T follicular helper cell (primary cell): Measurements from ENCODE around the gene TDRD12.
"Not testable (repeated sequence)": the region's sequence is repeated elsewhere in the genome, so short reads cannot be mapped to it uniquely, and the experiment has no call there.

Source experiments
- DNase-seq: peaks from one replicate; pipeline ENCODE4 v3.0.0-alpha.2; 2020; ENCODE audit warnings: low read depth

The TDRD12 gene

GRCh38 chr19:32691952-32692726, 27.4 kb upstream of the TDRD12 start:
- DNase-seq: no peak

DNA sequence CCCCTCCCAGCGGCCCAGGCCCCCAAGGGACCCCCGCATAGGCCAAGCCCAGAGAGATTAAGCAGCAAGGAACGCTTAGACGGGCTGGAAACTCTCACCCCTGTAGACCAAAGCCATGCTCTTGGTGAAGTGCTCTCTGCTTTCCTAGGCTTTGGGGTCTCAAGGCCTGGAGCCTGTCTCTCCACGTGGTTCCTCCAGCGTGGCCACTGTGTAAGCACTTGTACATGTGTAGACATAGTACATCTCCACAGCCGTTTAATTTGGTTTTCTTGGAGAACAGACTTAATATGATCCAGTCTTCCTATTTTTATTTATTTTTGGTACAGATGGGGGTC, 26.9 kb upstream of the TDRD12 start:
- DNase-seq: no peak

DNA sequence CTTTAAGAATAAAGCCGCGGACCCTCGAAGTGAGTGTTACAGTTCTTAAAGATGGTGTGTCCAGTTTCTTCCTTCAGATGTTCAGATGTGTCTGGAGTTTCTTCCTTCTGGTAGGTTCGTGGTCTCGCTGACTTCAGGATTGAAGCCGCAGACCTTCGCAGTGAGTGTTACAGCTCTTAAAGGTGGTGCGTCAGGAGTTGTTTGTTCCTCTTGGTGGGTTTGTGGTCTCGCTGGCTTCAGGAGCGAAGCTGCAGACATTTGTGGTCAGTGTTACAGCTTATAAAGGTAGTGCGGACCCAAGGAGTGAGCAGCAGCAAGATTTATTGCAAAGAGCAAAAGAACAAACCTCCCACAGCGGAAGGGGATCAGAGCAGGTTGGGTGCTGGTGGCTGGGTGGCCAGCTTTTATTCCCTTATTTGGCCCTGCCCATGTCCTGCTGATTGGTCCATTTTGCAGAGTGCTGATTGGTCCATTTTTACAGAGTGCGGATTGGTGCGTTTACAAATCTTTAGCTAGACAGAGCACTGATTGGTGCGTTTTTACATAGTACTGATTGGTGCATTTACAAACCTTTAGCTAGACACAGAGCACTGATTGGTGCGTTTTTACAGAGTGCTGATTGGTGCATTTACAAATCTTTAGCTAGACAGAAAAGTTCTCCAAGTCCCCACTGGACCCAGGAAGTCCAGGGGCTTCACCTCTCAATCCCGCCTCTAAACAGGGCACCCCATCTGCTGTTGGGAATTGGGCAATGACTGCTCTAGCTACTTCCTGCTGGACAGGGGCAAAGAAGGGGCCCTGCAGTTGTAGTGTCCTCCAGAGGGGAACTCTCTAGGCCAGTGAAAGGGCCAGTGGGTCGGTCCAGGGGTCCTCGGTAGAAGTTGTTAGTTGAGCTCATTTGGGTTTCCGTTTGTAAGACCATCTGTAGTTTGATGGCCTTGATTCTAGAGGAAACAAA, 26.1 kb upstream of the TDRD12 start:
- DNase-seq: not testable (repeated sequence)

- DNase-seq: not testable (repeated sequence)
These were observed 25.3 kb upstream of the TDRD12 start for GRCh38 chr19:32694316-32694715.

DNA sequence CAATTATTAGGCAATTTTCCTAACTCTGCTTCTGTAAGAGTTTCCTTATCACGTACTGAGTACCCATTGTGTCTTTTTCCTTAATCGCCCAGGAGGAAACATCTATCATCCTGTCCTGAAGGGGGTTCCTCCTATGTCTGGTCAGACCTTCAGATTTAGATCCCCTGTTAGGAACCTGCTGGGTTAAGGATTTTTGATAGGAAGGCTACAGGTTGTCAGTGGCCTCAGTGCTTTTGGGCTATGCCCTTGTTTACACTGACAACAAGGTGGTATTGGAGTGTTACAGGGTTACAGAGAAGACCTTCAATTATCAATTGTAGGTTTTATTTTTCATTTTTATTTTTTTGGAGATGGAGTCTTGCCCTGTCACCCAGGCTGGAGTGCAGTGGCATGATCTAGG, 24.7 kb upstream of the TDRD12 start:
- not testable (repeated sequence) for DNase-seq

DNA sequence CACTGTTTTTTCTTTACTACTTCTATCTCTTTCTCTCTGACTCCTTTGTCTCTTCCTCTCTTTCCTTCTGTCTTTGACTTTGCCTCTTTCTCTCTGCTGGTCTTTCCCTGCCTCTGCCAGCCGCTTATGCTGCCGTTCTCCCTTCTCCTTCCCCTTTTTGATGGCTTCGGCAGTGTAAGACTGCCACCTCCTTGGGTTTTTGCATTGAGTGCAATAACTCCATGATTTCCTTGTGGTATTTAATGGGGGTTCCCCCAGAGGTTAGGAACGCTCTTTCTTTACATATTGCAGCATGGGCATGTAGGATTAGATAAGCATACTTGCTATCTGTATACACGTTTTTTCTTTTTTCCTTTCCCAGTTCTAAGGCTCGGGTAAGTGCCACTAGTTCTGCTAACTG, 24.1 kb upstream of the TDRD12 start:
- DNase-seq: not testable (repeated sequence)

GRCh38 chr19:32696771-32697170, 22.8 kb upstream of the TDRD12 start:
- DNase-seq: not testable (repeated sequence)

DNA sequence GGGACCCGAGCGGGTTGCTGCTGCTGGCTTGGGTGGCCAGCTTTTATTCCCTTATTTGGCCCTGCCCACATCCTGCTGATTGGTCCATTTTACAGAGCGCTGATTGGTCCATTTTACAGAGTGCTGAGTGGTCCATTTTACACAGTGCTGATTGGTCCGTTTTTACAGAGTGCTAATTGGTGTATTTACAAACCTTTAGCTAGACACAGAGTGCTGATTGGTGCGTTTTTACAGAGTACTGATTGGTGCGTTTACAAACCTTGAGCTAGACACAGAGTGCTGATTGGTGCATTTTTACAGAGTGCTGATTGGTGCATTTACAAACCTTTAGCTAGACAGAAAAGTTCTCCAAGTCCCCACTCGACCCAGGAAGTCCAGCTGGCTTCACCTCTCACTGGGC, 19.4 kb upstream of the TDRD12 start:
- not testable (repeated sequence) for DNase-seq

DNA sequence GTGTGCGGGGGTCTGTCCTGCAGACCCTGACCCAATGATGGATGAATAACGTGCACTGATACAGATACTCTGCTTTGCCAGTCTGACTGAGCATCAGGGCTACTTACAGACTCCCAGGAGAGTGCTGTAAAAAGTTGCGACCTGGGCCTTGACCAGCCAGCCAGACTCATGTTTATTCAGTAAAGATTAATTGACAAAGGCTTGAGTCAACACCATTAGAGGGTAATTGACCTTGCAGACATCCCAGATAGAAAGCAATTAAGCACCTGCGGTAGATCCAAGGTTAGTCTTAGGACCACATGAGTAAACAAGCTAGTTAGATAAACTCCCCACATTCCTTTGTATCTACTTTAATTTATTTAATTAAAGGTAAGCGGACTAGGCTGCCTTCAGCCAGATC, 17.6 kb upstream of the TDRD12 start:
- DNase-seq: no peak

- not testable (repeated sequence) for DNase-seq
These were observed 15.6 kb upstream of the TDRD12 start for GRCh38 chr19:32704006-32704405.

- no peak for DNase-seq
These were observed 11.1 kb upstream of the TDRD12 start for GRCh38 chr19:32708457-32708856.

- no peak for DNase-seq
These were observed 10.5 kb upstream of the TDRD12 start for GRCh38 chr19:32709032-32709431.

- no peak for DNase-seq
These were observed 7.8 kb upstream of the TDRD12 start for GRCh38 chr19:32711747-32712146.

DNA sequence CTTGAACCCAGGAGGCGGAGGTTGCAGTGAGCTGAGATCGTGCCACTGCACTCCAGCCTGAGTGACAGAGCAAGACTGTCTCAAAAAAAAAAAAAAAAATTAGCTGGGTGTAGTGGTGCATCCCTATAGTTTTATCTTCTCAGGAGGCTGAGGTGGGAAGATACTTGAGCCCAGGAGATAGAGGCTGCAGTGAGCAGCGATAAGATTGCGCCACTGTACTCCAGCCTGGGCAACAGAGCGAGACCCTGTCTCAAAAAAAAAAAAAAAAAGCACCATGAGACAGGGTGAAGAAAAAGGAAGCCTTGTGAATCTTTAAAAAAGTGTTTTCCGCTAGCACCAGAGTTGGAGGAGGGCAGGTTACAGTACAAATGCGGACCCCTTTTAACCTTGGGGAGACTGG, 3.4 kb upstream of the TDRD12 start:
- DNase-seq: not testable (repeated sequence)

DNA sequence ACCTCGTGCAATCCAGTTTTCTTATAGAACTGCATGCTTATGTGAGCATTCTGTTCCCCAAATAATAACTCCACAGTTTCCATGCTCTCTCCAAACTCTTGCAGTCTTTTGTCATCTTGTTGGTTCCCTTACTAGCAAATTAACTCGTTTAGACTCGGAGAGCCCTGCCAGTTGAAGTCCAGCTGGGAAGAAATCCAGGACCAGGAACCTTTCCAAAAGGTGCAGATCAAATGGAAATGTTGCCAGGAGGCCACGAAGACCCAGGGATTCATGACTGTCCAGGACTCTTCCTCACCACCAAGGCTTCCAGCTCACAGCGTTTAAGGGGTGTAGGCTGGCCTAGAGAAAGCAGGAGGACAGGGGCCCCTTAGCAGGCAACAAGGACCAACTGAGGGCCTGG, 2.1 kb upstream of the TDRD12 start:
- no peak for DNase-seq

DNA sequence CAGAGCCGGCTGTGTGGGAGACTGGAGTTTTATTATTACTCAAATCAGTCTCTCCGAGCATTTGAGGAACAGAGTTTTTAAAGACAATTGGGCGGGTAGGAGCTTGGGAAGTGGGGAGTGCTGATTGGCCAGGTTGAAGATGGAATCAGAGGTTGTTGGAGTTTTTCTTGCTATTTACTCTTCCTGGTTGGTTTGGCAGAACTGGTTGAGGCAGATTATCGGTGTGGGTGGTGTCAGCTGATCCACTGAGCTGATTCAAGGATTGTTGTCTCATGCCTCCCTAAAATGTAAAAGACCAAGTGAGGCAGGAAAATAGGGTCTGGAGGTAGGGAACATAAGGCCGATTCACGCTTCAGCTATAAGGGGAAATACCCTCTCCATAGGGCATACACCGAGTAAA, 1.3 kb upstream of the TDRD12 start:
- no peak for DNase-seq

DNA sequence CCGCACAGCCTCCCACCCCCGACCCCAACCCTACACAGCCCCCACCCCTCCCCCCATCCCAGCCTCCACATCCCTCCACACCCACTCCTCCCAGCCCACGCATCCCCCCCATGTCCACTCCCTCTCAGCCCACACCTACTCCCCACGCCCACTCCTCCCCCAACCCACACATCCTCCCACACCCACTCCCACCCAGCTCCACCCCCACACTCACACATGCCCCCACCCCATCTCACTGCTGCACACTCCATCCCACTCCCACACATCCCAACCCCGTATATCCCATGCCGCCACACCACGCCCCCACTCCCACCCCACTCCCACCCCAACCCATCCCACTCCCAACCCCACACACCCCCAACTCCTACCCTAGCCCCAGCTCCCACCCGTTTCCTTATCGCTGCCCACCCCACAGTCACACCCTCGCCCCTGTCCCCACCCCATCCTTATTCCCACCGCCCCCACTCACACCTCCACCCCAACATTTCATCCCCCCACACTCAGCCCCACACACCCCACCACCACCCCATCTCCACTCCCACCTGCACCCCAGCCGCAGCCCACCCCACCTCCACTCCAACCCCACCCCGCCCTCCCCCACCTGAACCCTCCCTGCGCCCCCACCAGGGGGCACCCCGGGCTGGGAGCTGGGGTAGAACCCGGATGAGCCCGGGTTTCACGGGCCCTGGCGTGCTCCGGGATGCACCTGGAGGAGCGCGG, 809 bp downstream of the TDRD12 start:
- no peak for DNase-seq

- DNase-seq: no peak
These were observed 1.3 kb downstream of the TDRD12 start for GRCh38 chr19:32720936-32721250.

DNA sequence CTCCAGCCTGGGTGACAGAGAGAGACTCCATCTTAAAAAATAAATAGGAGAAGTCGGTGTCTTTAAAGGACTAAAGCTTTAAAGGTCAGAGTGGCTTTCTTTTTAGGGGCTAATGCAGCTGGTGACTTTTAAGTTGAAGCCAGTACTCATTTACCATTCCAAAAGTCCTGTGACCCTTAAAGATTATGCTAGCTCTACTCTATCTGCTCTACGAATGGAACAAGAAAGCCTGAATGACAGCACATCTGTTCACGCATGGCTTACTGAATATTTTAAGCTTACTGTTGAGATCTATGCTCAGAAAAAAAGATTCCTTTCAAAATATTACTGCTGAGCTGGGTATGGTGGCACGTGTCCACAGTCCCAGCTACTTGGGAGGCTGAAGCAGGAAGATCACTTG, 16.4 kb downstream of the TDRD12 start:
- DNase-seq: no peak

DNA sequence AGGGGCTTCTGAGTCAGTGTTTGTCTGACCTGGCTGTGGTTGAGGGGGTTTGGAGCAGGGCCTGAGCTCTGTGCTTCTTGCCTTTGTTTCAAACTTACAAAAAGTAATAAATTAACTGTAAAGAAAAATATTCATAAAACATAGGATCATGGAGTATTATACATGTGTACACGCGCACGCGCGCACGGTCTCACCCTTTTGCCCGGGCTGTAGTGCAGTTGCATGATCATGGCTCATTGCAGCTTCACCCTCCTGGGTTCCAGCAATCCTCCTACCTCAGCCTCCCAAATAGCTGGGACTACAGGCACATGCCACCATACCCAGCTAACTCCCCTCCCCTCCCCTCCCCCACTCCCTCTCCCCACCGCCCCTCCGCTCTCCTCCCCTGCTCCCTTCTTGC, 23.5 kb downstream of the TDRD12 start:
- no peak for DNase-seq

GRCh38 chr19:32743447-32743846, 23.9 kb downstream of the TDRD12 start:
- DNase-seq: no peak

GRCh38 chr19:32744555-32745325, 25.2 kb downstream of the TDRD12 start:
- no peak for DNase-seq
